Progenitor cell of endocrine pancreas (in vitro differentiated cells): Measurements from ENCODE around the gene MAVS. TPM values are rescaled to one million over a fixed set of nuclear protein-coding genes. Genes with fewer than 3 reads are reported as not detected.

Experiments used
- DNase-seq: peaks from one replicate; pipeline ENCODE4 v3.0.0; 2021; ENCODE audit warnings: low spot score; ENCODE audit not compliant: unreplicated experiment
- H3K27ac Mint-ChIP-seq: 2 replicates; pipeline ENCODE4 v1.8.0; 2021; ENCODE audit warnings: mild to moderate bottlenecking, moderate library complexity, mixed read lengths
- H3K27me3 Mint-ChIP-seq: 2 replicates; pipeline ENCODE4 v1.8.0; 2021; ENCODE audit warnings: mixed read lengths
- H3K36me3 Mint-ChIP-seq: 2 replicates; pipeline ENCODE4 v1.8.0; 2022; ENCODE audit warnings: mixed read lengths; ENCODE audit not compliant: insufficient read depth
- H3K4me1 Mint-ChIP-seq: 2 replicates; pipeline ENCODE4 v1.8.0; 2021; ENCODE audit warnings: low read depth, mixed read lengths
- H3K4me3 Mint-ChIP-seq: 2 replicates; pipeline ENCODE4 v1.8.0; 2021; ENCODE audit warnings: low read depth, mild to moderate bottlenecking, moderate library complexity, mixed read lengths
- H3K9me3 Mint-ChIP-seq: 2 replicates; pipeline ENCODE4 v1.8.0; 2021; ENCODE audit warnings: low read depth, mixed read lengths
- total RNA-seq: library from RNA; stranded (reverse); gene quantifications from 2 replicates; pipeline ENCODE4 v1.2.1, GENCODE V29; 2021
- TF ChIP-seq, protein P1 (sequence below): fragments of 200-600 bp; sonication (generic); IDR thresholded peaks from one replicate; pipeline ENCODE4 v1.5.0; 2021; ENCODE audit warnings: antibody characterized with exemption, mild to moderate bottlenecking; ENCODE audit not compliant: unreplicated experiment

Gene MAVS
- total RNA-seq, 1 donor from 2014 or later: 43.8 TPM

DNA sequence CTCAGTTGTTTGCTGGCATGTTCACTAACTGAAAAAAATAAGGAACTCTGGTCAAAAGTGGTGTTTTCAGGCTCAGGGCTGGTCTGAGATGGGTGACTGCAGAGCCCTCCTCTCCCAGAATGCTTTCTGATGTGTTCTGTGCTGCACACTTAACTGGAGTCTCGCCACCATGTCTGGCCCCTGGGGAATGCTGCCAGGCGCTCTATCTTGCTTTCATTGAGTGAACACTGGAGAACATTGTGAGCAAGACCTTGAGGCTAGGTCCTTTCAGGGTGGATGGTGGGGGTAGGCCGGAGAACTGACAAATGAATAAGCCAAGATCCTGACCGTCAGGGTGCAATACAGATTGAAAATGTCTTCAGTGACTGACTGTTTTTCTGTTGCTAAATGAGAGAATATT, 62.0 kb downstream of the MAVS start:
- Mint-ChIP-seq H3K4me1 (peaks cover 5% of the 10 kb centered on the region), H3K27me3 (no peaks in the 10 kb centered on the region), H3K4me3 (no peak overlapping the region), H3K36me3 (peaks cover 23% of the 10 kb centered on the region), H3K27ac (peak overlapping the region; percentile 76), H3K9me3 (no peaks in the 10 kb centered on the region)
- no peak for DNase-seq
- TF ChIP-seq, protein P1, sequence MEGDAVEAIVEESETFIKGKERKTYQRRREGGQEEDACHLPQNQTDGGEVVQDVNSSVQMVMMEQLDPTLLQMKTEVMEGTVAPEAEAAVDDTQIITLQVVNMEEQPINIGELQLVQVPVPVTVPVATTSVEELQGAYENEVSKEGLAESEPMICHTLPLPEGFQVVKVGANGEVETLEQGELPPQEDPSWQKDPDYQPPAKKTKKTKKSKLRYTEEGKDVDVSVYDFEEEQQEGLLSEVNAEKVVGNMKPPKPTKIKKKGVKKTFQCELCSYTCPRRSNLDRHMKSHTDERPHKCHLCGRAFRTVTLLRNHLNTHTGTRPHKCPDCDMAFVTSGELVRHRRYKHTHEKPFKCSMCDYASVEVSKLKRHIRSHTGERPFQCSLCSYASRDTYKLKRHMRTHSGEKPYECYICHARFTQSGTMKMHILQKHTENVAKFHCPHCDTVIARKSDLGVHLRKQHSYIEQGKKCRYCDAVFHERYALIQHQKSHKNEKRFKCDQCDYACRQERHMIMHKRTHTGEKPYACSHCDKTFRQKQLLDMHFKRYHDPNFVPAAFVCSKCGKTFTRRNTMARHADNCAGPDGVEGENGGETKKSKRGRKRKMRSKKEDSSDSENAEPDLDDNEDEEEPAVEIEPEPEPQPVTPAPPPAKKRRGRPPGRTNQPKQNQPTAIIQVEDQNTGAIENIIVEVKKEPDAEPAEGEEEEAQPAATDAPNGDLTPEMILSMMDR: no peak

DNA sequence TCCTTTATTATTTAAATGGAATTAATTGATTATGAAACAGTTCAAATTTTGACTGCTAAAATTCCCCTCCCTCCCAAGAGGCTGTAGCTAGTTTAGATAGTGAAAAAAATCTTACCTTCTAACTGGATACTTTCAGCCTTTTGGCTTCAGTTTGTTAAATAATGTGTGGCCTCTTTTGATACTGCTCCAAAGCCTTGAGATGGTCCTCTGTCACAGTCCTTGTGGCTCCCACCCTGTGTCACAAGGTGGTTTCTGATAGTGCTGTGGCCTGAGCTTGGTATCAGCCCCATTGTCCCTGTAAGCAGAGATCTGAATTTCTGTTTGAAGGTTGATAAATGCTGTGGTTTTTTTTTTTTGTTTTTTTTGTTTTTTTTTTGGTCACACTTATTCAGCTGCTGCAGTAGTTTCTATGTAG, 63.3 kb downstream of the MAVS start:
- TF ChIP-seq, protein P1: no peak
- Mint-ChIP-seq H3K27me3 (no peaks in the 10 kb centered on the region), H3K36me3 (peaks cover 32% of the 10 kb centered on the region), H3K9me3 (no peaks in the 10 kb centered on the region), H3K4me3 (no peak overlapping the region), H3K4me1 (peaks cover 3% of the 10 kb centered on the region), H3K27ac (peak overlapping the region; percentile 37)
- DNase-seq: no peak

DNA sequence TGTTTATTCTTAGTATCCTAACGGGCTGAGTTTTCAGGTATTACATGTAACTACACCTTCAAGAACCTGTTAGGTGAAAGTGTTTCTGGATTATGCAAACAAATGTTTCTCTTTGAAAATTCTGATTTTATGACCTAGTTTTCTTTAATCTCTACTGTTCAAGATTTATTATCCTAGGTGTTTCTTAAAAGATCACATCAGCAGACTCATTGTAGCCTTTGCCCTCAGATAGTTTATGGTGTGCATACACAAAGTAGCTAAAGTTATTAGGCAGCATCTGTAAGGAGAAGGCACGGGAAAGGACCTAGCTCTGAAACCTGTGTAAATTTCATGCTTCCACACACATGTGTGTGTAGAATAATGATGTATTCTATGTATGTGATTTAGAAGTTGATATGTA, 64.2 kb downstream of the MAVS start:
- TF ChIP-seq, protein P1: no peak
- Mint-ChIP-seq H3K27me3 (no peaks in the 10 kb centered on the region), H3K4me1 (peaks cover 2% of the 10 kb centered on the region), H3K27ac (peak overlapping the region; percentile 31), H3K36me3 (peaks cover 37% of the 10 kb centered on the region), H3K9me3 (no peaks in the 10 kb centered on the region), H3K4me3 (no peak overlapping the region)
- no peak for DNase-seq

DNA sequence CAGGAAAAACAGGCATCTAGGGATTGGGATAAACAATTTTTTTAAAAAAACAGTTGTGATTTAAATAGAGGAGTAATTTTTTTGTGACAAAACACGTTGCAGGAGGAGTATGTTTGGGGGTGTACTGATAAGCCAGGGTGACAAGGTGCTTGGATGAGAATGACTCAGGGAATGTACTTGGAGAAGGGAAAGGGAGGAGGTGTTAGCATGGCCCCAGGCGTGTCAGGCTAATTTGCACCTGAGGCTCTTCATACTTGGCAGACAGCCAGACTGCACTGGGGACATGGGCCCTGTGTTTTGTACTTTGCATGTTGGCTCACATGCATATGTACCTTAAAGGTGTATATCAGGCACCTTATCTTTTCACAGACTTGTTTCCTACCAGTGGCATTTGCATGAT, 65.3 kb downstream of the MAVS start:
- Mint-ChIP-seq H3K27me3 (no peaks in the 10 kb centered on the region), H3K27ac (no peak overlapping the region), H3K4me1 (peaks cover 5% of the 10 kb centered on the region), H3K36me3 (peaks cover 39% of the 10 kb centered on the region), H3K4me3 (no peak overlapping the region), H3K9me3 (no peaks in the 10 kb centered on the region)
- TF ChIP-seq, protein P1: no peak
- DNase-seq: no peak

DNA sequence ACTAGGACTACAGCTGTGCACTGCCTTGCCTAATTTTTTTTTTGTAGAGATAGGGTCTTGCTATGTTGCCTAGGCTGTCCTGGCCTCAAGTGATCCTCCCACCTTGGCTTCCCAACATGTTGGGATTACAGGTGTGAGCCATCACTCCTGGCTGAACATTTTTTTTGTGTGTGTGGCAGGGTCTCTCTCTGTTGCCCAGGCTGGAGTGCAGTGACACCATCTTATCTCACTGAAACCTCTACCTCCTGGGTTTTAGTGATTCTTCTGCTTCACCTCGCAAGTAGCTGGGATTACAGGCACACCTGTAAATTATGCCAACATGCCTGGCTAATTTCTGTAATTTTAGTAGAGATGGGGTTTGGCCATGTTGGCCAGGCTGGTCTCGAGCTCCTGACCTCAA, 67.8 kb downstream of the MAVS start:
- no peak for DNase-seq
- Mint-ChIP-seq H3K36me3 (peaks cover 45% of the 10 kb centered on the region), H3K27ac (peak overlapping the region; percentile 84), H3K27me3 (no peaks in the 10 kb centered on the region), H3K4me1 (peaks cover 5% of the 10 kb centered on the region), H3K4me3 (no peak overlapping the region), H3K9me3 (no peaks in the 10 kb centered on the region)
- TF ChIP-seq, protein P1: no peak
